OCI-LY1 (cell line): ENCODE data around the gene EFCAB13.
"Not testable (repeated sequence)": the region's sequence is repeated elsewhere in the genome, so short reads cannot be mapped to it uniquely, and the experiment has no call there.

Experiments
- H2AFZ ChIP-seq: fragments of 200-600 bp; sonication (generic), shearing (Covaris generic); 2 replicates; pipeline ENCODE4 v1.6.0; 2014; ENCODE audit warnings: antibody characterized with exemption, mild to moderate bottlenecking, low read length
- H3F3A ChIP-seq: fragments of 200-600 bp; sonication (generic), shearing (Covaris generic); 2 replicates; pipeline ENCODE4 v1.6.0; 2014; ENCODE audit warnings: mild to moderate bottlenecking, antibody characterized with exemption, low read length, moderate library complexity; ENCODE audit not compliant: insufficient read depth
- H3K27ac ChIP-seq: fragments of 200-600 bp; sonication (generic); 2 replicates; pipeline ENCODE4 v1.5.1; 2014; ENCODE audit warnings: low read length, mixed run types, mild to moderate bottlenecking, low read depth; ENCODE audit not compliant: poor library complexity, severe bottlenecking
- H3K27me3 ChIP-seq: fragments of 200-600 bp; sonication (generic); 2 replicates; pipeline ENCODE4 v1.6.0; 2014; ENCODE audit warnings: antibody characterized with exemption, mild to moderate bottlenecking, low read length, moderate library complexity; ENCODE audit not compliant: insufficient read depth
- H3K36me3 ChIP-seq: fragments of 200-600 bp; sonication (generic); 2 replicates; pipeline ENCODE4 v1.6.1; 2014; ENCODE audit warnings: mild to moderate bottlenecking, antibody characterized with exemption, low read length, moderate library complexity, mixed read lengths; ENCODE audit not compliant: insufficient read depth
- H3K4me1 ChIP-seq: fragments of 200-600 bp; sonication (generic); 2 replicates; pipeline ENCODE4 v1.5.1; 2014; ENCODE audit warnings: mild to moderate bottlenecking, low read length, moderate library complexity; ENCODE audit not compliant: insufficient read depth, severe bottlenecking
- H3K4me2 ChIP-seq: fragments of 200-600 bp; sonication (generic), shearing (Covaris generic); 2 replicates; pipeline ENCODE4 v1.6.1; 2014; ENCODE audit warnings: low read length
- H3K4me3 ChIP-seq: fragments of 200-600 bp; sonication (generic); 2 replicates; pipeline ENCODE4 v1.5.1; 2014; ENCODE audit warnings: low read length, low read depth, mild to moderate bottlenecking, mixed read lengths; ENCODE audit not compliant: poor library complexity, severe bottlenecking
- H3K79me2 ChIP-seq: fragments of 200-600 bp; shearing (Covaris generic); 2 replicates; pipeline ENCODE4 v1.6.1; 2016; ENCODE audit warnings: mixed run types, low read length, mixed read lengths; ENCODE audit not compliant: insufficient read depth
- H3K9ac ChIP-seq: fragments of 200-600 bp; sonication (generic), shearing (Covaris generic); 2 replicates; pipeline ENCODE4 v1.6.1; 2014; ENCODE audit warnings: mild to moderate bottlenecking, low read length, mixed read lengths
- H3K9me2 ChIP-seq: fragments of 200-600 bp; sonication (generic), shearing (Covaris generic); 2 replicates; pipeline ENCODE4 v1.6.1; 2014; ENCODE audit warnings: low read depth, mild to moderate bottlenecking, low read length, mixed read lengths
- H3K9me3 ChIP-seq: fragments of 200-600 bp; shearing (Covaris generic); 2 replicates; pipeline ENCODE4 v1.6.1; 2014; ENCODE audit warnings: low read length, mixed read lengths
- H4K20me1 ChIP-seq: fragments of 200-600 bp; sonication (generic), shearing (Covaris generic); 2 replicates; pipeline ENCODE4 v1.6.0; 2016; ENCODE audit warnings: mild to moderate bottlenecking, low read length; ENCODE audit not compliant: insufficient read depth
- EZH2 ChIP-seq: fragments of 200-600 bp; sonication (generic), shearing (Covaris generic); IDR thresholded peaks from 2 replicates; pipeline ENCODE4 v1.8.0; 2017; ENCODE audit warnings: borderline replicate concordance, mixed run types, mild to moderate bottlenecking, antibody characterized with exemption, low read length, moderate library complexity, mixed read lengths
- TF ChIP-seq, protein P1 (sequence below): fragments of 200-600 bp; sonication (generic), shearing (Covaris generic); IDR thresholded peaks from 2 replicates; pipeline ENCODE4 v1.5.1; 2017; ENCODE audit warnings: mild to moderate bottlenecking, antibody characterized with exemption, low read length, moderate library complexity, mixed read lengths

The EFCAB13 gene

DNA sequence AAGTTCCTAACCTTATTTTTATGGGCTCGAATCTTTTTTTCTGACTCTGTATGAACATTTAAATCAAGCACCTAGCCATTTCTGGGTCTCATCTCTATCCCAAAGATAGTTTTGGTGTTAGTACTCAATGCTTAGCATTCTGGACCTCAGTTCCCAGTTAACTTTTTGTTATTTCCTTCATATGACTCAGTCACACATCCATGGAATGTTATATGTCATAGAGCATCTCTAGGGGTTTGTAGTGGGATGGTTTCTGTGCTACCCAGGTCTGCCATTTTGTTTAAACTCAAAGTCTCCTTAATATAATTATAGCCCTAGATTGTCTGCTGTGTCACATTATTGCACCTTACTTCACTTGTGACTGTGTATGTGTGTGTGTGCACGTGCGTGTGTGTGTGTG is 90.1 kb downstream of the EFCAB13 start:
- Histone ChIP-seq H3K27me3 (no peaks in the 10 kb centered on the region), H3K4me1 (no peaks in the 10 kb centered on the region), H3K27ac (no peak overlapping the region), H3K4me3 (no peak overlapping the region), H3K4me2 (no peak overlapping the region), H2AFZ (no peak overlapping the region), H3F3A (no peaks in the 10 kb centered on the region), H3K9ac (no peak overlapping the region), H3K9me3 (no peaks in the 10 kb centered on the region), H3K9me2 (no peaks in the 10 kb centered on the region), H3K36me3 (peaks cover 3% of the 10 kb centered on the region; the same call in 1 of the 2 replicates), H3K79me2 (no peaks in the 10 kb centered on the region), H4K20me1 (no peaks in the 10 kb centered on the region)
- TF ChIP-seq, protein P1, sequence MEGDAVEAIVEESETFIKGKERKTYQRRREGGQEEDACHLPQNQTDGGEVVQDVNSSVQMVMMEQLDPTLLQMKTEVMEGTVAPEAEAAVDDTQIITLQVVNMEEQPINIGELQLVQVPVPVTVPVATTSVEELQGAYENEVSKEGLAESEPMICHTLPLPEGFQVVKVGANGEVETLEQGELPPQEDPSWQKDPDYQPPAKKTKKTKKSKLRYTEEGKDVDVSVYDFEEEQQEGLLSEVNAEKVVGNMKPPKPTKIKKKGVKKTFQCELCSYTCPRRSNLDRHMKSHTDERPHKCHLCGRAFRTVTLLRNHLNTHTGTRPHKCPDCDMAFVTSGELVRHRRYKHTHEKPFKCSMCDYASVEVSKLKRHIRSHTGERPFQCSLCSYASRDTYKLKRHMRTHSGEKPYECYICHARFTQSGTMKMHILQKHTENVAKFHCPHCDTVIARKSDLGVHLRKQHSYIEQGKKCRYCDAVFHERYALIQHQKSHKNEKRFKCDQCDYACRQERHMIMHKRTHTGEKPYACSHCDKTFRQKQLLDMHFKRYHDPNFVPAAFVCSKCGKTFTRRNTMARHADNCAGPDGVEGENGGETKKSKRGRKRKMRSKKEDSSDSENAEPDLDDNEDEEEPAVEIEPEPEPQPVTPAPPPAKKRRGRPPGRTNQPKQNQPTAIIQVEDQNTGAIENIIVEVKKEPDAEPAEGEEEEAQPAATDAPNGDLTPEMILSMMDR, result no peak
- no peak for TF ChIP-seq EZH2

DNA sequence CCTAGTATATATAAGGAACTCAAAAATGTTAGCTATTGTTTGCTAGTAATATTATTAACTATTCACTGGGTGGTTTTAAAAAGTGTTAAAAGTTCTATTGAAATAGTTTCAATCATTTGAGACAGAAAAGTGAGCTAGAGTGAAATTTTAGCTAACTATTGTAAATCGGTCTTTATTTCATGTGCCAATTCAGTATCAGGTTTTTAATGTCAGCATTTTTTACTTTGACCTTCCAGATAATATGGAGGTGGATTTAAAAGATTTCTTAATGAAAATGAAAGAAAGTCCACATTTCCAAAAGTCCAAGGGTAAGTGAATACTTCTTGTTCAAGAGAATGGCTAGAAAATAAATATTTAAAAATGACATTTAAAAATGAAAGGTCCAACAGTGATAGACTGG is 90.9 kb downstream of the EFCAB13 start:
- H3K36me3 ChIP-seq, result peaks cover 3% of the 10 kb centered on the region
- no peak for TF ChIP-seq EZH2
- TF ChIP-seq, protein P1, result no peak
- no peaks in the 10 kb centered on the region for H3F3A ChIP-seq
- no peaks in the 10 kb centered on the region for H4K20me1 ChIP-seq
- H3K4me1 ChIP-seq, result no peaks in the 10 kb centered on the region
- no peak overlapping the region for H3K9ac ChIP-seq
- H3K9me3 ChIP-seq, result no peaks in the 10 kb centered on the region
- H3K9me2 ChIP-seq, result no peaks in the 10 kb centered on the region
- H3K4me3 ChIP-seq, result no peak overlapping the region
- no peak overlapping the region for H2AFZ ChIP-seq
- H3K27me3 ChIP-seq, result no peaks in the 10 kb centered on the region
- no peak overlapping the region for H3K27ac ChIP-seq
- H3K4me2 ChIP-seq, result no peak overlapping the region
- no peaks in the 10 kb centered on the region for H3K79me2 ChIP-seq

DNA sequence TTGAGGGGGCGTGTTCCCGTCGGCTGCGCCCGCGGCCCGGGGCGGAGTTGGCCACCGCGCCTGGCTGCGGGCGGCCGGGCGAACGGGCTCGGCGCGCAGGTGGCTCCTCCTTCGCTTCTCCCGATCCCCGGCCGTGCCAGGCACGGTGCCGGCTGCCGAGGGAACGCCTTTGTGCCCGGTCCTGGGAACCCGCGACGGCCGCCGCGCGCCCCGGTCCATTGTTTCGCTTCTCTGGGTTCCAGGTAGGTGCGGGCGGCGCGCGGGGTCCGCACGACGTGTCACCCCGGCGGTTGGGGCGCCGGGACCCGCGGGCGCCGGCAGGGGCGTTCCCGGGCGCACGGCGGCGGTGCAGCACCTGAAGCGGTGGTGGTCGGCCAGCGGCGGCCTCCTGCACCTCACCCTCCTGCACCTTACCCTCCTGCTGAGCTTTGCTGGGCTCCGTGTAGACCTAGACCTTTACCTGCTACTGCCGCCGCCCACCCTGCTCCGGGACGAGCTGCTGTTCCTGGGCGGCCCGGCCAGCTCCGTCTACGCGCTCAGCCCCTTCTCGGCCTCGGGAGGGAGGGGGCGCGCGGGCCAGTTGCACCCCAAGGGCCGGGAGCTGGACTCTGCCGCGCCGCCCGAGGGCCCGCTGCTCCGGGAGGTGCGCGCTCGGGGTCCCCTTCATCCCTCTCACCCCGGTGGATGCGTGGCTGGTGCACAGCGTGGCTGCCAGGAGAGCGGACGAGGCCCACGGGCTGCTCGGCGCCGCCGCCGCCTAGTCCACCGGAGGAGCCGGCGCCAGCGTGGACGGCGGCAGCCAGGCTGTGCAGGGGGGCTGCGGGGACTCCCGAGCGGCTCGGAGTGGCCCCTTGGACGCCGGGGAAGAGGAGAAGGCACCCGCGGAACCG is 99.9 kb downstream of the EFCAB13 start:
- Histone ChIP-seq H3K36me3 (no peaks in the 10 kb centered on the region; the same call in 1 of the 2 replicates), H3K9me3 (no peaks in the 10 kb centered on the region), H3K4me3 (peak overlapping the region; percentile 52), H3K4me1 (peaks cover 7% of the 10 kb centered on the region), H3F3A (no peaks in the 10 kb centered on the region), H4K20me1 (no peaks in the 10 kb centered on the region), H3K27me3 (no peaks in the 10 kb centered on the region), H3K4me2 (peak overlapping the region; percentile 61), H3K9ac (no peak overlapping the region; the same call in 1 of the 2 replicates), H2AFZ (no peak overlapping the region), H3K9me2 (no peaks in the 10 kb centered on the region), H3K27ac (no peak overlapping the region), H3K79me2 (no peaks in the 10 kb centered on the region)
- TF ChIP-seq, protein P1, result no peak
- TF ChIP-seq EZH2, result no peak

DNA sequence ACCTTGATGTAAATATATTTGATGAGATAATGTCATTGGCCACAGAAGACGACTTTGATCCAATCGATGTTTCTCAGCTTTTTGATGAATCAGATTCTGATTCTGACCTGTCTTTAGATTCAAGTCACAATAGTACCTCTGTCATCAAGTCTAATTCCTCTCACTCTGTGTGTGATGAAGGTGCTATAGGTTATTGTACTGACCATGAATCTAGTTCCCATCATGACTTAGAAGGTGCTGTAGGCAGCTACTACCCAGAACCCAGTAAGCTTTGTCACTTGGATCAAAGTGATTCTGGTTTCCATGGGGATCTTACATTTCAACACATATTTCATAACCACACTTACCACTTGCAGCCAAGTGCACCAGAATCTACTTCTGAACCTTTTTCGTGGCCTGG is 101.5 kb downstream of the EFCAB13 start:
- H3K9me2 ChIP-seq, H3K36me3 ChIP-seq, H3K9me3 ChIP-seq, H3K4me3 ChIP-seq, H2AFZ ChIP-seq, H3K79me2 ChIP-seq, H3K9ac ChIP-seq, H3F3A ChIP-seq, H4K20me1 ChIP-seq, H3K27ac ChIP-seq, H3K4me2 ChIP-seq, H3K27me3 ChIP-seq, H3K4me1 ChIP-seq: not testable (repeated sequence)

GRCh38 chr17:47425887-47426635 is 102.3 kb downstream of the EFCAB13 start:
- not testable (repeated sequence) for H3F3A ChIP-seq, H3K36me3 ChIP-seq, H4K20me1 ChIP-seq, H3K9me2 ChIP-seq, H3K27ac ChIP-seq, H3K9me3 ChIP-seq, H3K4me3 ChIP-seq, H3K27me3 ChIP-seq, H3K9ac ChIP-seq, H3K4me1 ChIP-seq, H3K79me2 ChIP-seq, H3K4me2 ChIP-seq, H2AFZ ChIP-seq
